ENCODE measurements around the gene RC3H2.
"Not testable (repeated sequence)": the region's sequence is repeated elsewhere in the genome, so short reads cannot be mapped to it uniquely, and the experiment has no call there.

The RC3H2 gene

DNA sequence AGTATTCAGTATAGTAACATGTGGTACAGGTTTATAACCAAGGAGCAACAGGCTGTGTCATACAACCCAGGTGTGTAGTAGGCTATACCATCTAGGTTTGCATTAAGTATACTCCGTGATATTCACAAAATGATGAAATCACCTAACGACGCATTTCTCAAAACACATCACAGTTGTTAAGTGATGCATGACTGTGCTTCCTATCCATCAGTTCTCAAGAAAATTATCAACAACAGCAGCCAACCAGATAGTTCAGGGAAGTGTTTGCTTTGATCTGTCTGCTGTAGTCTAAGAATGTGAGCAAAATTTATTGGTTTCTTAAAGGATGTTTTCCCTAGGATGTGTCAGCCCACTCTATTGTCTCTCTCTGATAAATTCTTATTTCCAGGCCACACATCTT, 18.8 kb upstream of the RC3H2 start:
- peak in 1 of 2 donors; percentile 38 for ATAC-seq

GRCh38 chr9:122922713-122923112, 17.6 kb upstream of the RC3H2 start:
- no peak for ATAC-seq

DNA sequence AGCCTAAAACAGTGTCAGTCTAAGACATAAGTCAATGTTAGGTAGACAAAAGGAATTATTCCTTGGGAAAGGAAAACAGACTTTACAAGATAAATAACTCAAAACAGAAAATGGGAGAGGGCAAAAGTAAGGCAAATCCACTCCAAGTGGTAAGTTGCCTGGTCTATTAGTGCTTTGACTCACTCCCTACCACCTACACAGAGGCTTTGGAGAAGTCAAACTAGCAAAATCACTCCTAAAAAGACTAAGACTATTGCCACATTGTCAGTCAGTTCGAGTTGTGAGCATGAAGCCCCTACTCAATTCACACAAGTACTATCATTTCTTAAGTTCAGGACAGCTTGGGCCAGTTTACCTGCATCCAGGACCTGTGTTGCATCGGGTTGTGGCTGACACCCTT, 13.2 kb upstream of the RC3H2 start:
- no peak for ATAC-seq

DNA sequence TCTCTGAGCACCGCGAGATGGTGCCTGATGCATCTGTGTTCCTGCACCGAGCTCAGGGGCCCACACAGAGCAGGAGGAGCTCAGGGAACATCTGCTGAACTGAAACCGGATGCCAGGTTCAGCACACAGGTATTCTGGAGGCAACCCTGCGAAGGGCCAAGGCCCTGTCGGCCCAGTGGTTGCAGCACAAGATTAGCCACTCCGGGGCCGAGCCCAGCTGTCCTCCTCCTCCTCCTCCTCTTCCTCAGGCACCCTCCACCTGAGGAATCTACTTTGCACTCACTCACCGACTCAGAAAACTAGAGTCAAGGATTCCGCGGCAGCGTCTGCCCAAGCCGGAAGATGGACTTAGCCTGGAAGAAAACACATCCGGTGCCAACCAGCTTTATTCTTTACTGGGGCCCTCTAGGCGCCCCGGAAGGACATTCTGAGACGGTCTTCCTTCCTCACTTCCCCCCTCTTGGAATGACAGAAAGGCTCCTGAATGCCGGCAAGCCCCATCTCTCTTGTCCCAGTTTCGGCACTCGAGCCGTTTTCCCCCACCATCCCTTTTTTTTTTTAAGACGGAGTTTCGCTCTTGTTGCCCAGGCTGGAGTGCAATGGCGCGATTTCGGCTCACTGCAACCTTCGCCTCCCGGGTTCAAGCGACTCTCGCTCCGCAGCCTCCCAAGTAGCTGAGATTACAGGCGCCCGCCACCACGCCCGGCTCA, 8.0 kb upstream of the RC3H2 start, which contains the start of gene ZBTB6:
Gene ZBTB6, minus strand, starts transcription at position 360 of the 710 bp plus-strand sequence. CDS start 1,251 bp downstream, outside the sequence.
- ATAC-seq, result peak; percentile 93 to 97

- no peak for ATAC-seq
Measured at GRCh38 chr9:122912671-122912963, 7.5 kb upstream of the RC3H2 start.

- ATAC-seq, result not testable (repeated sequence)
Measured at GRCh38 chr9:122906122-122906521, 963 bp upstream of the RC3H2 start.

- peak in 1 of 2 donors; percentile 2 for ATAC-seq
Measured at GRCh38 chr9:122904466-122904822, 715 bp downstream of the RC3H2 start.

DNA sequence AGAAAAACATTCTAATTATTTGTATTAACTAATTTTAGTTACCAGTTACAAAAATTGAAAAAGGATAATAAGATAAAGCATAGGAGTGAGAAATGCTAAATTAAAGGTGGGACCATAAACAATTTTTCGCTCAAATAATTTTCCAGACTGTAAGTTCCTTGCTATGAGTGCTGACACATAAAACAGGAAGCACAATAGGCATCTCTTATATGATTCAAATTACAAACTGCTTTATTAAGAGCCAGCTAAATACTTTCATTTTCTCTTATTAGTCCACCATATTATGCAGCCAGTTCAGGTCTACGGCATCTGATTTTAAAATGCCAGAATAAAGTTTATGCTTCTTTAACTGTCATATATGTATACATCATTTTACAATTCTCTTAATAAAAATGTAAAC, 4.4 kb downstream of the RC3H2 start:
- ATAC-seq, result no peak

DNA sequence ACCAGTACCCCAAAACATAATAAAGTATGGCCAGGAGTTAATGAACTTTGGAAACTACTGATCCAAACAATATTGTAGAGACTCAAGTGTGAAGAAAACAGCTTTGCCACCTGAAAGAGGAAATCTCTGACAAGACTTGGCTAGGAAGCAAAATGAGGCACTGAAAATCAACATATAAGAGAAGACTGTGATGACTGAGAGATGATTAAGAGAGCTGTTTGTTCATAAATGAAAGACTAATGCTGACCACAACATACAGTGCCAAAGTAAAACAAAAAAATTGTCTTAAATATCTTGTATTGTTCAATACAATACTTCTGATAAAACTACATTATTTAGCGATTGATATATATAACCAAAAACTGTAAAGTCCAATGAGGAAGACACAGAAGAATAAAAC, 7.2 kb downstream of the RC3H2 start:
- ATAC-seq, result peak; percentile 68 to 69

GRCh38 chr9:122888480-122888879, 16.7 kb downstream of the RC3H2 start:
- no peak for ATAC-seq

- no peak for ATAC-seq
Measured at GRCh38 chr9:122883125-122883524, 22.0 kb downstream of the RC3H2 start.

- no peak for ATAC-seq
Measured at GRCh38 chr9:122879443-122879842, 25.7 kb downstream of the RC3H2 start.

DNA sequence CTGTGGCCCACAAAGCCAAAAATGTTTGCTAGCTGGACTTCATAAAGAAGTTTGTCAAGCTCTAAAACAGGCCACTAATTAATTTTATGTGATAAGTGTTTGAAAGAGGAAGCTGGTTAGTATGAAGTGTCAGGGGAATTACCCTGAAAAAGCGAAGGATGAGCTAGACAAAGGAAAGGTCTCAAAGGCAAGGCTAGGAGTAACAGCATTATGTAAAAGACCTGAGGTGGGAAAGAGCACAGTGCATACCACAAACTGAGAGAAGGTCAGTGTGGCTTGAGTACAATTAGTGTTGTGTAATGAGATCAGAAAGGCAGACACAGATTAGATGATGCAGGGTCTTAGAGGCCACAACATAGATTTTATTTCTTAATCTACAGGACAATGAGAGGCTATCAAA, 29.6 kb downstream of the RC3H2 start:
- ATAC-seq, result no peak

DNA sequence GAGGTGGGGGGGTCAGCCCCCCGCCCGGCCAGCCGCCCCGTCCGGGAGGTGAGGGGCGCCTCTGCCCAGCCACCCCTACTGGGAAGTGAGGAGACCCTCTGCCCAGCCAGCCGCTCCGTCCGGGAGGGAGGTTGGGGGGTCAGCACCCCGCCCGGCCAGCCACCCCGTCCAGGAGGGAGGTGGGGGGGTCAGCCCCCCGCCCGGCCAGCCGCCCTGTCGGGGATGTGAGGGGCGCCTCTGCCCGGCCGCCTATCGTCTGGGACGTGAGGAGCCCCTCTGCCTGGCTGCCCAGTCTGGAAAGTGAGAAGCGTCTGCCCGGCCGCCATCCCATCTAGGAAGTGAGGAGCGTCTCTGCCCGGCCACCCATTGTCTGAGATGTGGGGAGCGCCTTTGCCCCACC, 37.9 kb downstream of the RC3H2 start:
- ATAC-seq, result not testable (repeated sequence)

GRCh38 chr9:122866079-122866478, 39.1 kb downstream of the RC3H2 start:
- no peak for ATAC-seq

GRCh38 chr9:122865300-122865699, 39.9 kb downstream of the RC3H2 start:
- no peak for ATAC-seq

- no peak for ATAC-seq
Measured at GRCh38 chr9:122863407-122863806, 41.8 kb downstream of the RC3H2 start.

DNA sequence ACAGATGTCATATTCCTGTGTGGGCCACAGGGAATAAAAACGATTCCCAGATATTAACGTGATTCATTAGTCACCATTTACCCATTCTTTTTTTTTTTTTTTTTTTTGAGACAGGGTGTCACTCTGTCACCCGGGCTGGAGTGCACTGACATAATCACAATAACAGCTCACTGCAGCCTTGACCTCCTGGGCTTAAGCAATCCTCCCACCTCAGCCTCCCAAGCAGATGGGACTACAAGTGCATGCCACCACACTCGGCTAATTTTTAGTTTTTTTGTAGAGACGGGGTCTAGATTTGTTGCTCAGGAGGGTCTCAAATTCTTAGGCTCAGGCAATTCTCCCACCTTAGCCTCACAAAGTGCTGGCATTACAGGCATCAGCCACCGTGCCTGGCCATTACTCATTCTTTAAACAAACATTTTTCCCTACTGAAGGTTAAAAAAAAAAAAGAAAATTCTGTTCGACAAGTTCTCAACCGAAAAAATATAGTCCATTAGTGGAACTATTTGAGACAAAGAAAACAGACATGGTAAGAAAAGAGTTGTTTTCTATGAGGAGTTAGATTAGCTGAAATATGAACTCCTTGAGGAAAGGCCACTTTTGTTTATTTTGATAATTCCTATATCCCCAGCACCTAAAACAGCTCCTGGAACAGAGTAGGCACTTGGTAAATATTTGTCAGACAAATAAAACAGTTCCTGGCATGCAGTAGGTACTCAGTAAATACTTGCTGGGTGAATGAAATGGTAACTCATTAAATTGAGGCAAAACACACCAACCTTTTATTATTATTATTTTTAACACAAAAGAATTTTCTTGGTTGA, 44.6 kb downstream of the RC3H2 start:
- ATAC-seq, result no peak

GRCh38 chr9:122857815-122858214, 47.3 kb downstream of the RC3H2 start:
- ATAC-seq, result no peak

DNA sequence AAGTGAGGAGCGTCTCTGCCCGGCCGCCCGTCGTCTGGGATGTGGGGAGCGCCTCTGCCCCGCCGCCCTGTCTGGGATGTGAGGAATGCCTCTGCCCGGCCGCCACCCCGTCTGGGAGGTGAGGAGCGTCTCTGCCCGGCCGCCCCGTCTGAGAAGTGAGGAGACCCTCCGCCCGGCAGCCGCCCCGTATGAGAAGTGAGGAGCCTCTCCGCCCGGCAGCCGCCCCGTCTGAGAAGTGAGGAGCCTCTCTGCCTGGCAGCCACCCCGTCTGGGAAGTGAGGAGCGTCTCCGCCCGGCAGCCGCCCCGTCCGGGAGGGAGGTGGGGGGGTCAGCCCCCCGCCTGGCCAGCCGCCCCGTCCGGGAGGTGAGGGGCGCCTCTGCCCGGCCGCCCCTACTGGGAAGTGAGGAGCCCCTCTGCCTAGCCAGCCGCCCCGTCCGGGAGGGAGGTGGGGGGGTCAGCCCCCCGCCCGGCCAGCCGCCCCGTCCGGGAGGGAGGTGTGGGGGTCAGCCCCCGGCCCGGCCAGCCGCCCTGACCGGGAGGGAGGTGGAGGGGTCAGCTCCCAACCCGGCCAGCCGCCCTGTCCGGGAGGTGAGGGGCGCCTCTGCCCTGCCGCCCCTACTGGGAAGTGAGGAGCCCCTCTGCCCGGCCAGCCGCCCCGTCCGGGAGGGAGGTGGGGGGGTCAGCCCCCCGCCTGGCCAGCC, 52.9 kb downstream of the RC3H2 start:
- not testable (repeated sequence) for ATAC-seq

GRCh38 chr9:122848256-122848943, 56.8 kb downstream of the RC3H2 start:
- ATAC-seq, result no peak

- no peak for ATAC-seq
Measured at GRCh38 chr9:122846371-122846940, 58.7 kb downstream of the RC3H2 start.

- ATAC-seq, result no peak
Measured at GRCh38 chr9:122845116-122845515, 60.0 kb downstream of the RC3H2 start.

Data from activated CD4-positive, CD25-positive, alpha-beta regulatory T cell treated with anti-CD3 and anti-CD28 coated beads, Interleukin-2, amount 50 U/mL, for 24 hours (primary cell).